GM15510 (cell line): Measurements from ENCODE around the gene AFAP1.

Experiments
- POLR2A ChIP-seq: IDR thresholded peaks from 3 replicates; pipeline ENCODE4 v1.6.1; 2011; ENCODE audit warnings: borderline replicate concordance; ENCODE audit not compliant: insufficient read length; ENCODE audit errors: extremely low read depth

Gene AFAP1

GRCh38 chr4:7733801-7734650, 205.6 kb downstream of the AFAP1 start:
- TF ChIP-seq POLR2A, result no peak

DNA sequence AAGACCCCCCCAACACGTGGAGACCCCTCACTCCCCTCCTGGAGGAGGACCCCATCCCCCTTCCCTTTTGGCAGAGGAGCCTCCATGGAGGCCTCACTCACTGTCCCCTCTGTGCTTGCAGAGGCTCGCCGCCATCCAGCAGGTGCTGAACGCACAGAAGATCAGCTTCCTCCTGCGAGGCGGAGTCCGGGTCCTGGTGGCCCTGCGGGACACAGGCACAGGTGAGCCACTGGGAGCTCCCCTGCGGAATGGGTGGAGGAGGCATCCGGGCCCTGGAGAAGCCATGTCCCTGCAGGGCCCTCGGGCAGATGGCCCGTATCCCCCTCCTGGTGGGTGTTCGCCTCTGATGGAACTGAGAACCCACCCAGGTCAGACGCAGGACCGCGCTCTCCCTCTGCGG, 206.5 kb downstream of the AFAP1 start:
- no peak for TF ChIP-seq POLR2A

DNA sequence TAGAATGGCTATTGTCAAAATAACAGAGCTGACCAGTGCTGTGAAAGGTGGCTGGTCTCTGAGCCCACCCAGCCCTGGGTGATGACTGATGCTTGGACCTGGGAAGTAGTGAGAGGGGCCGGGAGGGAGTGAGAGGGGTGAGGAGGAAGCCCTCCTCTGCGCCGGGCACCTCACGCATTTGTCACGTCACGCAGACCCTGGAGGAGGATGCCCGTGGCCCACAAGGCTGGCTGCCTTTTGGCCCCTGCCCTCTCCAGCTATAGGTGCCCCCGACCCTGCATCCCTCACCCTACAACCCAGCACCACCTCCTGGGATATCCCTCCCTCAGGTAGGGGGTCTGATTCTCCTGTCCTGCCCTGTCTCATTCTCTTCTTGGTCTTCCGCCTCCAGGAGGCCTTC, 207.4 kb downstream of the AFAP1 start:
- no peak for TF ChIP-seq POLR2A

DNA sequence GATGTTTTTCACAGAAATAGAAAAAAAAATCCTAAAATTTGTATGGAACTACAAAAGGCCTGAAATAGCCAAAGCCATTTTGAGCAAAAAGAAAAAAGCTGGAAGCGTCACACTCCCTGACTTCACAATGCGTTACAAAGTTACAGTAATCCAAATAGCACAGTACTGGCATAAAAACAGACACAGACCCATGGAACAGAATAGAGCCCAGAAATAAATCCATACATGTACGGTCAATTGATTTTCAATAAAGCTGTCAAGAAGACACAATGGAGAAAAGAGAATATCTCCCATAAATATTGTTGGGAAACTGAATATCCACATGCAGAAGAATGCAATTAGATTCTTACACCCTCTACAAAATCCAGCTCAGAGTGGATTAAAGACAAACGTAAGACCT, 208.2 kb downstream of the AFAP1 start:
- TF ChIP-seq POLR2A, result no peak

- TF ChIP-seq POLR2A, result no peak
These were observed 211.9 kb downstream of the AFAP1 start for GRCh38 chr4:7727749-7728148.

DNA sequence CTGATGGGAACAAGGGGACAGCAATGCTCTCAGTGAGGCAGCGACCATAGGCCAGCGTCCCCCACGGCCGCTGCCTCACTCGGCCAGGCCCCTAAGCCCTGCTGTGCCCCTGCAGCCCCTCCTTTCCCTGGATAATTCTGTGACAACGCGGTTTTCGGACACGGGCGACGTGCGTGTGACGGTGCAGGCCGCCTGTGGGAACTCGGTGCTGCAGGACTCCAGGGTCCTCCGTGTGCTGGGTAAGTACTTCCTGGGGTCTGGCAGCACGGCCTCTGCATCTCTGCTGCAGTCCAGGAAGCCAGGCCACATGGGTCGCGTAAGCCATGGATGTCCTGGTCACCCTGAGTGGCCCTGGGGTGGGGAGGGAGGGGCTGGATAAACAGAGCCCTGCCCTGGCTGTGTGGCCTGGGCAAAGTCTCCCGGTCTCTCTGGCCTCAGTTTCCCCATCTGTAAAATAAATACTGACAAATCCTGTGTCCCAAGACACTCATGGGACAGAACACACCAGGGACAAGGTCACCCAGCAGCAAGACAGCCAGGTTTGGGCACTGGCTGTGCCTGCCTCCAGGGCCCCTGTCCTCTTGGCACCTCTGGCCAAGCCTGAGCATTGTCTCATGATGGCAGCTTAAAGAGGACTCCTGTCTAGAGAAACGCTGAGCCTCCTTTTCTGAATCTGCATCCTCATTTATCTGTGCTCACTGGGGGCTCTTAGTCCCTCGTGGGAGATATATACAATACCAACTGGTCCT, 212.8 kb downstream of the AFAP1 start:
- no peak for TF ChIP-seq POLR2A

- no peak for TF ChIP-seq POLR2A
These were observed 213.7 kb downstream of the AFAP1 start for GRCh38 chr4:7725951-7726350.

DNA sequence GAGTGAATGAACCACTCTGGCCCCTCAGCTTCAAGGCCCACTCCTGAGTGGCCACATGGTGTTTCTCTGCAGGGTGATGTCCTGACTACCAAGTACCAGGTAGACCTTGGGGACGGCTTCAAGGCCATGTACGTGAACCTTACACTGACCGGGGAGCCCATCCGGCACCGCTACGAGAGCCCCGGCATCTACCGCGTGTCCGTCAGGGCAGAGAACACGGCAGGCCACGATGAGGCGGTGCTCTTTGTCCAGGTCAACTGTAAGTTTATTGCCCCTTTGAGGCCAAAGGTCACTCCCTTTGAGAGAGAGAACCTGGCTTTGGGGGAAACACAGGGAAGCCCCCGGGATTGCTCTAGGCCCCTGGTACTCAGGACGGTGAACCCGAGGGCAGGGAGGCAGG, 216.0 kb downstream of the AFAP1 start:
- no peak for TF ChIP-seq POLR2A

- TF ChIP-seq POLR2A, result no peak
These were observed 216.8 kb downstream of the AFAP1 start for GRCh38 chr4:7722766-7723387.

GRCh38 chr4:7721984-7722551, 217.6 kb downstream of the AFAP1 start:
- TF ChIP-seq POLR2A, result no peak

DNA sequence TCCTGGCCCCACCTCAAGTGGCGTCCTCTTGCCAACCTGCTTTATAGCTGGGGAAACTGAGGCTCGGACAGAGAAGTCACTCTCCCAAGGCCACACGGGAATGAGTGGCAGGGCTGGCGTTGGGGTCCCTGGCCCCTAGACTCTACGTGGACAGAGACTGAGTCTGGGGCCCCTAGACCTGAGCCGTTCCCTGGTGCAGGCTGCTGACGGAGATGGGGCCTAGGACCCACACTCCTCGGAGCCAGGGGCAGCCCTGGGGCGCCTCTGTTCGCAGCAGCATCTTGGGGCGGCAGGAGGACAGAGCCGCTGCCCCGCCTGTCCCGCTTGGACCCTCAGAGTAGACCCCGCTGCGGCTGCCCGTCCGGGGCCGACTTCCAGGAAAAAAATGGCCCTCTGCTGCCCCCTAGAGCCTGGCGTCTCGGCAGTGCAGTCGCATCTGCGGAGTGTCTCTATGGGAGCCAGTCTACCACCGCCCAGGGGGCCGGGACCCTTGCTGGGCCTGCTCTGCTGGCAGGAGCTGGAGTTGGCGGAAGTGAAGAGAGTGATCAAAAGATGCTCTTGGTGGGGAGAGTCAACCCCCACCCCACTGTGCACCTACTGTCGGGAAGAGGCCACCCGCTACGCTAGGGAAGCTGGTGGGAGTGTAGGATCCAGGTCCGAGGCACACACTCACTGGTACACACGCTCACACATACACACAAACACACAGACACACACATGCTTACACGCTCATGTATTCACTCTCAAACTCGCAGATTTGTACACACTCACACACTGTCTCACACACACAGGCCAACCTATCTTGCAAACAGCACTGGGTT, 220.1 kb downstream of the AFAP1 start:
- no peak for TF ChIP-seq POLR2A

GRCh38 chr4:7717946-7718490, 221.6 kb downstream of the AFAP1 start:
- no peak for TF ChIP-seq POLR2A

DNA sequence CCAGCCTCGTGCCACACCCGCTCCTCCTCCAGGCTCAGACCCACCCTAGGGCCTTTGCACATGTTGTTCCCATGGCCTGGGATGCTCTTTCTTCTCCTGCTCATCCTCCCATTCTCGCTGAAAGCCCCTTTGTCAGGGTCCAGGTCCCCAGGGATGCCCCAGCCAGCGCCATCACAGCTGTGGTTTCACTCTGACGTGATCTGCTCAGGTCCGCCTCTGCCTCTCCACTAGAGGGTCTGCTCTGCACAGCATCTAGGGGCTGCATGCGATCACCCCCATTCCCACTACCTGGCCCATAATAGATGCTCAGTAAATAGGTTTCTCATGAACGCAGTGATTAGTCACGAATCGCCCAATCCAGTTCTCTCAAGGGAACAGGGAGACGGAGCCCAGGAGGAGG, 222.5 kb downstream of the AFAP1 start:
- TF ChIP-seq POLR2A, result no peak

- TF ChIP-seq POLR2A, result no peak
These were observed 223.5 kb downstream of the AFAP1 start for GRCh38 chr4:7716010-7716721.

DNA sequence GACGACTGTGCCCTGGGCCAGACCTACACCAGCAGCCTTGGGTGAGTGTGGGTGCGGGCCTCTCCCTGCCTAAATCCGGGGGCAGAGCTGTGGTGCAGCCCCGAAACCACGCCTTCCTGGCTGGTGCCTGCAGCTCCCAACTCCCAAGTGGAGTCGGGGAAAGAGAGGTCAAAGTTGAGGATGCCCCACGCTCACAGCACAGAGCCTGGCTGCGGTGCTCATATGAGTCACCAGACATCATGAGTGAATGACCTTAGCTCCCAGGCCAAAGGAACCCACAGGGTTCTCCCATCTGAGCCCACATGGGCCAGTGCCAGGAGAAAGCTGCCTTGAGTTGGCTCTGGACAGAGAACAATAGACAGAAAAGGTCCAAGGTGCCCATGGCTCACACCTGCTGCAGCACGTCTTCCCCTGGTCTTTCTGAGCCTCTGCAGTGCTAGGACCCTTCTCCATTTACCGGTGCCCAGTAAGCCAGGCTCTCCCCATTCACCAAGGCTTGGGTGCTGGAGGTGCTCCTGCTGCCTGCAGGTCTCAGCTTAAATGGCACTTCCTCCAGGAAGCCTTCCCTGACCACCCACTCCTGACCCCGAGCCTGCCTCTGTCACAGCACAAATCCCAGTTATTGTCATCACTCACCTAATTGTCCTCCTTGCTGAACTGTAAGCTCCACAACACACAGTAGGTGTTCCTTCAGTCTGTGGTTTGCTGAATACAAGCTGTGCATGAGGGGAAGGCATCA, 224.2 kb downstream of the AFAP1 start:
- TF ChIP-seq POLR2A, result no peak
